Measurements from ENCODE around the gene GRN. TPM values are rescaled to one million over a fixed set of nuclear protein-coding genes. Genes with fewer than 3 reads are reported as not detected.

GRN gene
- total and polyA plus RNA-seq, 2 of the 13 experiments (the other 11 are each of a cell fraction or from before 2014, with no cell fraction given), result 86.6 to 143 TPM

DNA sequence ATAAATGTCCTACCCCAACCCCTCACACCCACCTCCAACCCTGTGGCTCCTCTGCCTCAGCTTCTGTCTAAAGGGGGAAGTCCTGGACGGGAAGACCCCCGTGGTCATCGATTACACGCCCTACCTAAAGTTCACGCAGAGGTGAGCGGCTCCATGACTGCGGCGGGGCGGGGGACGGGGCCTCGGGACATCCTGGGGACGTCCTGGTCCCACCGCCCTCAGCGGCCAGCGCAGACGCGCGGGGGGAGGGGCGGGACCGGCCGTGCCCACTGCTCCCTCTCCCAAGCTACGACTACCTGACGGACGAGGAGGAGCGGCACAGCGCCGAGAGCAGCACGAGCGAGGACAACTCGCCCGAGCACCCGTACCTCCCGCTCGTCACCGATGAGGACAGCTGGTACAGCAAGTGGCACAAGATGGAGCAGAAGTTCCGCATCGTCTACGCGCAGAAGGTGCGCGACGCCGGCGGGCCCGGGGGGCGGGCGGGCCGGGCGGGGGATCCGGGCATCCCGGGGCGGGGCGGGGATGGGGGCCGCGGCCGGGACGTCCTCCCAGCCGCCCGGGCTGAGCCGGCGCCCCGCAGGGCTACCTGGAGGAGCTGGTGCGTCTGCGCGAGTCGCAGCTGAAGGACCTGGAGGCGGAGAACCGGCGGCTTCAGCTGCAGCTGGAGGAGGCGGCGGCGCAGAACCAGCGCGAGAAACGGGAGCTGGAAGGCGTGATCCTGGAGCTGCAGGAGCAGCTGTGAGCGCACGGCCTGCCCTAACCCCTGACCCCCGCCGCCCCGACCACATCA lies 30.0 kb upstream of the GRN start (continued):
- TF ChIP-seq ATRX (CRISPR knock-in tag; IDR thresholded peaks at IDR 0.05; ENCODE audit: borderline replicate concordance) (no peak), ZNF253 (CRISPR knock-in tag; IDR thresholded peaks at IDR 0.05; ENCODE audit: borderline replicate concordance) (no peak), ZNF383 (CRISPR knock-in tag; IDR thresholded peaks at IDR 0.05; ENCODE audit: borderline replicate concordance) (no peak), HES4 (CRISPR knock-in tag; IDR thresholded peaks at IDR 0.05; ENCODE audit: borderline replicate concordance) (0 out of 2 replicates have a peak, but pooled peaks have one; percentile 25), SMAD3 (CRISPR knock-in tag; IDR thresholded peaks at IDR 0.05) (no peak), MTA1 (CRISPR knock-in tag; IDR thresholded peaks at IDR 0.05; ENCODE audit: borderline replicate concordance) (no peak), CHD2 (IDR thresholded peaks at IDR 0.05; ENCODE audit: low read depth, low read length) (peak; percentile 77), ZNF44 (CRISPR knock-in tag; IDR thresholded peaks at IDR 0.05) (no peak), ZBTB7B (CRISPR knock-in tag; IDR thresholded peaks at IDR 0.05) (no peak), SIN3A (IDR thresholded peaks at IDR 0.05; ENCODE audit: borderline replicate concordance, low read depth, low read length) (no peak), RBFOX2 (IDR thresholded peaks at IDR 0.05; ENCODE audit: low read depth, low read length) (no peak), KAT7 (CRISPR knock-in tag; IDR thresholded peaks at IDR 0.05; ENCODE audit: borderline replicate concordance) (no peak)
- TF ChIP-seq, protein P1, sequence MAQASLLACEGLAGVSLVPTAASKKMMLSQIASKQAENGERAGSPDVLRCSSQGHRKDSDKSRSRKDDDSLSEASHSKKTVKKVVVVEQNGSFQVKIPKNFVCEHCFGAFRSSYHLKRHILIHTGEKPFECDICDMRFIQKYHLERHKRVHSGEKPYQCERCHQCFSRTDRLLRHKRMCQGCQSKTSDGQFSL (CRISPR knock-in tag; IDR thresholded peaks at IDR 0.05), result no peak
- TF ChIP-seq, protein P2, sequence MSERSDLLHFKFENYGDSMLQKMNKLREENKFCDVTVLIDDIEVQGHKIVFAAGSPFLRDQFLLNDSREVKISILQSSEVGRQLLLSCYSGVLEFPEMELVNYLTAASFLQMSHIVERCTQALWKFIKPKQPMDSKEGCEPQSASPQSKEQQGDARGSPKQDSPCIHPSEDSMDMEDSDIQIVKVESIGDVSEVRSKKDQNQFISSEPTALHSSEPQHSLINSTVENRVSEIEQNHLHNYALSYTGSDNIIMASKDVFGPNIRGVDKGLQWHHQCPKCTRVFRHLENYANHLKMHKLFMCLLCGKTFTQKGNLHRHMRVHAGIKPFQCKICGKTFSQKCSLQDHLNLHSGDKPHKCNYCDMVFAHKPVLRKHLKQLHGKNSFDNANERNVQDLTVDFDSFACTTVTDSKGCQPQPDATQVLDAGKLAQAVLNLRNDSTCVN (CRISPR knock-in tag; IDR thresholded peaks at IDR 0.05; ENCODE audit: borderline replicate concordance), result no peak
- TF ChIP-seq, protein P3, sequence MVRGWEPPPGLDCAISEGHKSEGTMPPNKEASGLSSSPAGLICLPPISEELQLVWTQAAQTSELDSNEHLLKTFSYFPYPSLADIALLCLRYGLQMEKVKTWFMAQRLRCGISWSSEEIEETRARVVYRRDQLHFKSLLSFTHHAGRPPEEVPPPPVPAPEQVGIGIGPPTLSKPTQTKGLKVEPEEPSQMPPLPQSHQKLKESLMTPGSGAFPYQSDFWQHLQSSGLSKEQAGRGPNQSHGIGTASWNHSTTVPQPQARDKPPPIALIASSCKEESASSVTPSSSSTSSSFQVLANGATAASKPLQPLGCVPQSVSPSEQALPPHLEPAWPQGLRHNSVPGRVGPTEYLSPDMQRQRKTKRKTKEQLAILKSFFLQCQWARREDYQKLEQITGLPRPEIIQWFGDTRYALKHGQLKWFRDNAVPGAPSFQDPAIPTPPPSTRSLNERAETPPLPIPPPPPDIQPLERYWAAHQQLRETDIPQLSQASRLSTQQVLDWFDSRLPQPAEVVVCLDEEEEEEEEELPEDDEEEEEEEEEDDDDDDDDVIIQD (CRISPR knock-in tag; IDR thresholded peaks at IDR 0.05; ENCODE audit: low read depth), result no peak
- TF ChIP-seq, protein P4, sequence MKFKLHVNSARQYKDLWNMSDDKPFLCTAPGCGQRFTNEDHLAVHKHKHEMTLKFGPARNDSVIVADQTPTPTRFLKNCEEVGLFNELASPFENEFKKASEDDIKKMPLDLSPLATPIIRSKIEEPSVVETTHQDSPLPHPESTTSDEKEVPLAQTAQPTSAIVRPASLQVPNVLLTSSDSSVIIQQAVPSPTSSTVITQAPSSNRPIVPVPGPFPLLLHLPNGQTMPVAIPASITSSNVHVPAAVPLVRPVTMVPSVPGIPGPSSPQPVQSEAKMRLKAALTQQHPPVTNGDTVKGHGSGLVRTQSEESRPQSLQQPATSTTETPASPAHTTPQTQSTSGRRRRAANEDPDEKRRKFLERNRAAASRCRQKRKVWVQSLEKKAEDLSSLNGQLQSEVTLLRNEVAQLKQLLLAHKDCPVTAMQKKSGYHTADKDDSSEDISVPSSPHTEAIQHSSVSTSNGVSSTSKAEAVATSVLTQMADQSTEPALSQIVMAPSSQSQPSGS (CRISPR knock-in tag; IDR thresholded peaks at IDR 0.05), result no peak
- TF ChIP-seq, protein P5, sequence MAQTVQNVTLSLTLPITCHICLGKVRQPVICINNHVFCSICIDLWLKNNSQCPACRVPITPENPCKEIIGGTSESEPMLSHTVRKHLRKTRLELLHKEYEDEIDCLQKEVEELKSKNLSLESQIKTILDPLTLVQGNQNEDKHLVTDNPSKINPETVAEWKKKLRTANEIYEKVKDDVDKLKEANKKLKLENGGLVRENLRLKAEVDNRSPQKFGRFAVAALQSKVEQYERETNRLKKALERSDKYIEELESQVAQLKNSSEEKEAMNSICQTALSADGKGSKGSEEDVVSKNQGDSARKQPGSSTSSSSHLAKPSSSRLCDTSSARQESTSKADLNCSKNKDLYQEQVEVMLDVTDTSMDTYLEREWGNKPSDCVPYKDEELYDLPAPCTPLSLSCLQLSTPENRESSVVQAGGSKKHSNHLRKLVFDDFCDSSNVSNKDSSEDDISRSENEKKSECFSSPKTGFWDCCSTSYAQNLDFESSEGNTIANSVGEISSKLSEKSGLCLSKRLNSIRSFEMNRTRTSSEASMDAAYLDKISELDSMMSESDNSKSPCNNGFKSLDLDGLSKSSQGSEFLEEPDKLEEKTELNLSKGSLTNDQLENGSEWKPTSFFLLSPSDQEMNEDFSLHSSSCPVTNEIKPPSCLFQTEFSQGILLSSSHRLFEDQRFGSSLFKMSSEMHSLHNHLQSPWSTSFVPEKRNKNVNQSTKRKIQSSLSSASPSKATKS (CRISPR knock-in tag; IDR thresholded peaks at IDR 0.05), result no peak
- TF ChIP-seq, protein P6, sequence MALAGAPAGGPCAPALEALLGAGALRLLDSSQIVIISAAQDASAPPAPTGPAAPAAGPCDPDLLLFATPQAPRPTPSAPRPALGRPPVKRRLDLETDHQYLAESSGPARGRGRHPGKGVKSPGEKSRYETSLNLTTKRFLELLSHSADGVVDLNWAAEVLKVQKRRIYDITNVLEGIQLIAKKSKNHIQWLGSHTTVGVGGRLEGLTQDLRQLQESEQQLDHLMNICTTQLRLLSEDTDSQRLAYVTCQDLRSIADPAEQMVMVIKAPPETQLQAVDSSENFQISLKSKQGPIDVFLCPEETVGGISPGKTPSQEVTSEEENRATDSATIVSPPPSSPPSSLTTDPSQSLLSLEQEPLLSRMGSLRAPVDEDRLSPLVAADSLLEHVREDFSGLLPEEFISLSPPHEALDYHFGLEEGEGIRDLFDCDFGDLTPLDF (CRISPR knock-in tag; IDR thresholded peaks at IDR 0.05), result no peak
